ENCODE data around the gene PTOV1.
A peak's percentile ranks its signal among the peaks of the same experiment; 100 is the strongest.

PTOV1 gene

GRCh38 chr19:49877020-49877878 is 26.3 kb downstream of the PTOV1 start, which contains the start of the genes AKT1S1 and TBC1D17:
TSS of gene AKT1S1 (minus strand) at chr19:49877355. CDS start at chr19:49873295, 4,060 bp downstream.
TSS of gene TBC1D17 (plus strand) at chr19:49877702. CDS start at chr19:49877724, 22 bp downstream.
- peak; percentile 99 for DNase-seq

- DNase-seq = peak; percentile 78
These were observed 27.2 kb downstream of the PTOV1 start for GRCh38 chr19:49877879-49878743.

- no peak for DNase-seq
These were observed 27.7 kb downstream of the PTOV1 start for GRCh38 chr19:49878744-49879070.

- no peak for DNase-seq
These were observed 28.4 kb downstream of the PTOV1 start for GRCh38 chr19:49879243-49879963.

GRCh38 chr19:49880162-49880869 is 29.4 kb downstream of the PTOV1 start:
- no peak for DNase-seq

- DNase-seq = no peak
These were observed 30.2 kb downstream of the PTOV1 start for GRCh38 chr19:49881186-49881585.

GRCh38 chr19:49881672-49882394 is 30.9 kb downstream of the PTOV1 start:
- DNase-seq = no peak

- DNase-seq = no peak
These were observed 31.7 kb downstream of the PTOV1 start for GRCh38 chr19:49882643-49883042.

- DNase-seq = no peak
These were observed 32.1 kb downstream of the PTOV1 start for GRCh38 chr19:49883094-49883493.

- no peak for DNase-seq
These were observed 33.1 kb downstream of the PTOV1 start for GRCh38 chr19:49884109-49884508.

- DNase-seq = no peak
These were observed 33.8 kb downstream of the PTOV1 start for GRCh38 chr19:49884760-49885159.

- DNase-seq = no peak
These were observed 36.2 kb downstream of the PTOV1 start for GRCh38 chr19:49887037-49887664.

- no peak for DNase-seq
These were observed 36.9 kb downstream of the PTOV1 start for GRCh38 chr19:49887665-49888509.

GRCh38 chr19:49888510-49888824 is 37.5 kb downstream of the PTOV1 start:
- no peak for DNase-seq

- no peak for DNase-seq
These were observed 38.2 kb downstream of the PTOV1 start for GRCh38 chr19:49889038-49889686.

GRCh38 chr19:49889687-49890348 is 38.9 kb downstream of the PTOV1 start:
- DNase-seq = no peak

GRCh38 chr19:49890349-49891311 is 39.7 kb downstream of the PTOV1 start:
- peak; percentile 50 for DNase-seq

GRCh38 chr19:49891393-49891792 is 40.4 kb downstream of the PTOV1 start:
- no peak for DNase-seq
